NCI-H226 (cell line): Measurements from ENCODE around the gene GINS2.

ENCODE experiments used
- DNase-seq: peaks from one replicate; pipeline ENCODE4 v3.0.0-alpha.2; 2015

GINS2 gene

DNA sequence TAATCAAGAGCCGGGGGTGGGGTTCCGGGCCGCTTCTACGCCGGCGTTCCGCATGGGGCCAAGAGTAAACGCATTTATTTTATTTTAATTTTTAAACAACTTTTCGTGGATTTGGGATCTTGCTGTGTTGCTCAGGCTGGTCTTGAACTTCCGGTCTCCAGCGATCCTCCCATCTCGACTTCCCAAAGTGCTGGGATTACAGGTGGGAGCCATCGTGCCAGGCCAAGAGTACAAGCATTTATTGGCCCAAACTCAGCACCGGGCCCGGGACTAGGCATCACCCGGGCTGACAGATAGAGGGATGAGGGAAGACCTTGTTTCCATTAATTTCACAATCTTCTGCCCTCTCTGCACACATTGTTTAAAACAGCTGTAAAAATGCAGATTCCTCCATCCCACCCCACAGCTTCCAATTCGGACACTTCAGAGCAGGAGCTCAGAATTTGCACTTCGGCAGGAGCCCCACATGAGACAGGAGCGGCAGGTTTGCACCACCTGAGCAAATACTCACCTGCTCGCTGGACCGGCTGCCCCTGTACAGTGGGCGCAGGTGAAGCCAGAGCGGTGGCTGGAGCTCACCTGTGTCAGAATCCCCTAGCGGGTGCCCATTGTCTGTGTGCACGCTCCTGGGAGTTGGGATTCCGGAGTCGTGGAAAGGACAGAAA lies 663 bp upstream of the GINS2 start:
- DNase-seq = no peak

GRCh38 chr16:85687651-85688471 lies 893 bp downstream of the GINS2 start:
- no peak for DNase-seq

GRCh38 chr16:85686912-85687591 lies 1.7 kb downstream of the GINS2 start:
- no peak for DNase-seq

GRCh38 chr16:85685251-85685650 lies 3.5 kb downstream of the GINS2 start:
- no peak for DNase-seq

DNA sequence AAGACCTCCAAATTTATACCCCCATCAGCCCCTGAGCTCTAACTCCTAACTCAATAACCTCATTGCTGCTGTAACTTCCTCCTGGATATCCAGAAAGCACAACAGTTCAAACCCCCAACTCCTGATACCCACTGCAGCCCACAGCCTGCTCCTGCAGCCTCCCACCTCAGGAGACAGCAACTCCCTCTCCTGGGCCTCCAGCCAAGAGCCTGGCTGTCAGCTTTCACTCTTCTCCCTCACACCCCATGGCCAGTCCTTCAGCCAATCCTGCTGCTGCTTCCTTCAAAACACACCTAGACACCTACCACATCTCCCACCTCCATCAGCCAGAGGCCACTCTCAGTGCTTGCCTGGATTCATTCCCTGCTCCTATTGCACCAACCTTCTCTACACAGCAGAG lies 5.4 kb downstream of the GINS2 start:
- DNase-seq = no peak

DNA sequence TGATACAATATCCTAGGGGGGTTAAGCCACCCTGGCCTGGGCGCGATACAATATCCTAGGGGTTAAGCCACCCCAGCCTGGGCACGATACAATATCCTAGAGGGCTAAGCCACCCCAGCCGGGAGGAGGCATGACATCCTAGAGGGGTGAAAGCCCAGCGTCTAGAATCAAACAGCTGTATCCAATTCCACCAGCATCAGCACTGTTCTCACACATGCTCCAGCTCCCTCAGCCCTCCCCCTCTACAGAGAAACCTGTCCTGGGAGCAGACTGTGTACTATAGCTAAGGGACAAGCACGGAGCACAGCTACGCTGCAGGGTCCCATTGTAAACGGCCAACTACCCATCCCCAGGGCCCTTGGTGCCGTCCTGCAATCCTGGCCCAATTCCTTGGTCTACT lies 6.2 kb downstream of the GINS2 start:
- no peak for DNase-seq

GRCh38 chr16:85681255-85681654 lies 7.5 kb downstream of the GINS2 start:
- no peak for DNase-seq

- DNase-seq = no peak
Measured at GRCh38 chr16:85680352-85680944, 8.3 kb downstream of the GINS2 start.

DNA sequence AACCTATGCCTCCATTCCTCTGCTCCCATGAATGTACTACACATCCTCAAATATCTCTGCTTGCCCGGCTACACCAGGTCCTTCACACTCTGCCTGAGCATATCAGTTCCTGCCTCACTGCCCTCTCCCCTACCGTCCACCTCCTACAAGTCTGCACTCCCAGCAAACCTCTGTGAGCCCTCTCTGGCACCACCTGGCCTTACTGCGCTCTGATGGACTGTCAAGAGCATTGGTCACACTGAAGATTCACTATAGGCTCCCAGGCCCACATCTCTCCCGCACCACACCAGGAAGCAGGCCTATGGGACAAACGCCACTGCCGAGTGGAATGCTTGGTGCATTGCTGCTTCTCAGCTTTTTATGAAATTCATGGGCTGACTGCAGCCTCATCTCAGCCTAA lies 8.9 kb downstream of the GINS2 start:
- no peak for DNase-seq

DNA sequence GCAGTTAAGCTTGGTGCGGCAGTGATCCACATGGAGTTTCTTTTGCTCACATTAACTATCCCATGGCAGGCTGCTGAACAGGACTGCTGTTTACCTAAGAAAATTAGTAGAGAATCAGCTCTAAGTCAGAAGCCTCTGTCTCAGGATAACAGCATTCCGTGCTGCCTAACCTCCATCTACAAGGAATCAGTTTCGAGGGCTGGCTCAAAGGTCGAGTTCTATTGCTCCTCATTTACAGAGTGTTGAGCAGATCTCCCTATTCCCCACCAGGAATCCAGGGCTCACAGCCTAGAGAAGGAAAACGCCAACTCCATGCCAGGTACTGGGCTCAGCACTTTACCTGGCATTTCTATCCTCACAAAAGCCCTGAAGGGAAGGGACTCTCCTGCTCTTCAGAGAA lies 9.9 kb downstream of the GINS2 start:
- no peak for DNase-seq

DNA sequence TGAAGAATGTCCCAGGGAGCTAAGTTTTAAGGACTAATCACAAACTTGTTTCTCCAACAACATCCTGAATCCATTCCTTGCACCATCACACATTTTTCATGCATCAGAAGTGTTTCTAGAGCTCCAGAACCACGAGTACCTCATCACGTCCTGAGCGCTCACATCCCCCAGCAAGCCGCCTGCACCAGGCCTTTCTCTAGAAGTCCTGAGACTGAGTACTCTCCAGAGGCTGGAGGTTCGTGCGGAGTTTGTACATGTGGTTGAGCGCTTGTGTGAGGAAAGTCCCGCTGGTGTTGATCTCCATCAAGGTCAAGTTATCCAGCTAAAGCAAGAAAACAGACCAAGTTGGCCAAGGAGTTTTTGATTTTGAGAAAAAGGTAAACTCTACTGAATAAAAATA lies 10.7 kb downstream of the GINS2 start:
- no peak for DNase-seq

DNA sequence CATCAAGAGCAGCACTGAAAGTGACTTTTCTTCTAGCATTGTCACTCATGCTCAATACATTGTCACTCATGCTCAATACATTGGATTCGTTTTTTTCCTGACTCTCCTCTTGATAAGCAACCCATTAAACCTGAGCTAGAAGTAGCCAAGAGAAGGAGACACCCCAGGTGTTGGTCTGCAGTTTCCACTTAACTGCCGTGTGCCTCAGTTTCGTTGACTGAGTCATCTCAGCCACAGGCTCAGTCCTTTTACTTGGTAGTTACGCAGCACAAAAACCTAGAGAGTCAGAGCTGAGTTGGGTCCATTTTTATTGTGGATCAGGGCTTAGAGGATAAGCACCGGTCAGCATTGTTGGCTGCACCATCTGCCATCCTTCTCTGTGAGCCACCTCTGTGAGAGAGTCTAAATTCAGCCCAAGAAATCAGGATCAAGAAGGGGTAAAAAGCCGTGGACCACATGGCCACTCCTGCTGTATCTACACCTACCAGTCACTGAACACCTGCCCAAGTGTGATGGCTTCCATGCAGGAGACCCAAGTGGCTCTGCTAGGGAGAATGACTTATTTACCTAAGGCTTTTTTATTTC lies 11.3 kb downstream of the GINS2 start:
- no peak for DNase-seq

DNA sequence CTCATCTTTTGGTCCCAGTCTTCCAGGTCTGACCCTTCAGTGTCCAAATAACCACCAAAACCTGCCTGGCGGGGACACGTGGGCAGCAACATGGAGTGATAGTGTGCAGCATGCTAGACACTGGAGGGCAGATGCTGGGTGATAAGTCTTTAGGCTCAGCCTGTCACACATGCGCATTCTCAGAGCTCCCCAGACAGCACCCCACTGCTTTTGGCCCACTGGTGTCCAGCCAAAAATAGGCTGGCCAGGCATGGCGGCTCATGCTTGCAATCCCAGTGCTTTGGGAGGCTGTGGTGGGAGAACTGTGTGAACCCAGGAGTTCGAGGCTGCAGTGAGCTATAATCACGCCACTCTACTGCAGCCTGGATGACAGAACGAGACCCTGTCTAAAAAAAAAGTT lies 12.3 kb downstream of the GINS2 start:
- DNase-seq = no peak

DNA sequence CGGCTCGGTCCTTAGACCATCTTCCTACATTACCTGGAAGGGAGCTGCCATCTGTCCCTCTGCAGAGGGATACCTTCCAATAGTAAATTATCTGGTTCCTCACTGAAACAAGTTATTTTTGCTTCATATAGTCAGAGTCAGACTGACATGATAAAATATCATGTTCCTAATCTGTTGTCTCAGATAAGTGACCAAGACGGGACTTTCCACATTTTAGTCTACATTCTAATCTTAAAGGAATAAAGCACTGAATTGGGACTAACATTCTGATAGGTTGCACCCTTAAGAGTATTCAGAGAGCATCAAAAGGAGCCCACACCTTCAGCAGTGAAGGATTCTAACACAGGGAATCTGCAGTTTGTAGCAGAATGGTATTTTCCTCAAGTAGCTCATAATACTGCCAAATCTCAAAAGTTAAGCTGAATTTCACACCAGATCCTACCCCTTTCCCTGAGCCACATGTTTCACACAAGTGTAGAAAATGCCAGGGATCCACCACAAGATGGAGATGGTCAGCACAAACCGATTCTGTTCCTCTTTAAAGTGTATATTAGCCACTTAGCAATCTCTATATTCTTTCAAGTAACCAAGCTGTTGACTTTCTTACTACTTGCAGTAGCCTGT lies 13.4 kb downstream of the GINS2 start:
- no peak for DNase-seq

DNA sequence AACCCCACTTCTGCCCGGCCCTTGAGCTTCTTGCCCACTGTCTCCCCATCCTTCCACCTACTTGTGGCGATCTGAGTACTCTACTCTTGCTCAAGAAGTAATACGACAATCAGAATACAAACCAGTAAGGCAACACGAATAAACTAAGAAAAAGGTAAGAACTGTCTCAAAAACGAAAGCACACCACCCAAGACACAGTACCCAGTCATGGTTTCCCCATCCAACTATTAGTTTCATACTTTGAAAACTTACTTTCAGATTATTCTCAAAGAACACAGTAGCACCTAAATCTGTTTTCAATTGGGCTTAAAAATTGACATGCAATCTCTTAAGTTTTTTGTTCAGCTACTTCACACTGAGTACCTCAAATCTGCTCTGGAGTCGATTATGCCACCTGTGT lies 13.9 kb downstream of the GINS2 start:
- DNase-seq = no peak

- no peak for DNase-seq
Measured at GRCh38 chr16:85674418-85674755, 14.4 kb downstream of the GINS2 start.

- DNase-seq = no peak
Measured at GRCh38 chr16:85673529-85674417, 15.0 kb downstream of the GINS2 start.

DNA sequence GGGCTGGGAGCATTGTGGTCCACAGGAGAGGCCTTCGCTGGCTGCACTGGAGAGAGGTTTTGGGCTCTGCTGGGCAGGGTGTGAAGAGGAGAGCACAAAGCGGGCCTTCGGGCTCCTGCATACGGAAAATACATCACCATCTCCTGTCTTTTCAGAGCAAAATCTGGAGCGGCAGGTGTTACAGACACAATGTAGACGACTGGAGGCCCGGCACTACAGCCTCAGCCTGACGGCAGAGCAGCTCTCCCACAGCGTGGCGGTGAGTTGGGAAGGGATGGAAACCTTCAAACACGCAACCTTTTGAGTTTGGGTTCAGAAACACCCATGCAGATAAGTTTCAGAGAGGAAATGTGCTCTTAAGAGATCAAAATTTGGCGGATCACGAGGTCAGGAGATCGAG lies 17.9 kb downstream of the GINS2 start:
- no peak for DNase-seq

- no peak for DNase-seq
Measured at GRCh38 chr16:85668676-85669424, 19.9 kb downstream of the GINS2 start.

DNA sequence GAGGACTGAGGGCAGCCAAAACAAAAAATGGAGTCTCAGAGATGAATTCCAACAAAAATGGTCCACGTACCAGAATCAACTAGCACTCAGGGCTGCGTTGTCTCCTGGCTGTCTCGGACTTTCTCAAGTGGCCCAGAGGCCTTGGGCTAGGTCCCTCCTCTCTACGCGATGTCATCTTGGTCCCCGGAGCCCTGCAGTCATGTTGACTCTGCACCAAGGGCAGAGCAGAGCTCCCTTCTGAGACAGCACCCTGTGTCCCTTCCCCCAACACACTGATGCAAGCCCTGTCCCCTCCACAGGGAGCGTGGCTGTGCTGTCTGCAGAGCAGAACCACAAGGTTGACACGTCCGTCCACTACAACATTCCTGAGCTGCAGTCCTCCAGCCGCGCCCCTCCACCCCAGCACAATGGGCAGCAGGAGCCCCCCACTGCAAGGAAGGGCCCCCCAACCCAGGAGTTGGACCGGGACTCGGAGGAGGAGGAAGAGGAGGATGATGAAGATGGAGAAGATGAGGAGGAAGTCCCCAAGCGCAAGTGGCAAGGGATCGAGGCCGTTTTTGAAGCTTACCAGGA lies 20.8 kb downstream of the GINS2 start:
- DNase-seq = no peak

DNA sequence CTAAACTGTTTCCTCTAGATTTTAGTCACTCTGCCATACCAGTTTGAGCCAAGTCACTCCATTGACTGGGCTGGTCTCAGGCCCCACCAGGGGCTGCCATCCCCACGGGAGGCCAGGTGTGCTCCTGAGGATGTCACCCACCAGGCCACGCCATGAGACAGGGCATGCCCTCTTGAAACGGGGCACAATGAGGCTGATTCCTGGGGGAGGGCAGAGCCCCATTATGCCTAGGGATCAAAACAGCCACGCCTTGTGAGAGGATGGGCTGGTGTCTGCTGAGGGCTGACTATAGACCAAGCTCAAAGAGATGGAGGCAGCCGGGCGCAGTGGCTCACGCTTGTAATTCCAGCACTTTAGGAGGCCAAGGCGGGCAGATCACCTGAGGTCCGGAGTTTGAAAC lies 21.5 kb downstream of the GINS2 start:
- no peak for DNase-seq
